HepG2 (cell line): Measurements from ENCODE around the gene EPB41L1. TPM values are rescaled to one million over a fixed set of nuclear protein-coding genes. Genes with fewer than 3 reads are reported as not detected.
A peak's percentile ranks its signal among the peaks of the same experiment; 100 is the strongest.

Experiments
- ARHGAP35 ChIP-seq: sonication (generic); formaldehyde crosslinking; IDR thresholded peaks from 2 replicates; pipeline ENCODE4 v1.9.0; 2022; ENCODE audit warnings: mild to moderate bottlenecking, inconsistent platforms, moderate library complexity, missing genetic modification reagents, borderline replicate concordance
- ARID2 ChIP-seq: sonication (generic); formaldehyde crosslinking; IDR thresholded peaks from 2 replicates; pipeline ENCODE4 v1.8.1; 2022; ENCODE audit warnings: mild to moderate bottlenecking, missing genetic modification reagents, borderline replicate concordance
- CBX2 ChIP-seq, 2 experiments: fragments of 200-600 bp in 1 of 2; sonication (generic); formaldehyde crosslinking in 1 of 2; IDR thresholded peaks; 2 replicates each; pipeline versions ENCODE4 v1.7.0 to v1.8.1; 2018 to 2022; ENCODE audit warnings: low read depth in 2 of 2, low read length in 1 of 2, mild to moderate bottlenecking in 1 of 2, missing genetic modification reagents in 1 of 2
- GTF2F1 ChIP-seq: fragments of 150-350 bp; IDR thresholded peaks from 2 replicates; pipeline ENCODE4 v1.6.1; 2014; ENCODE audit warnings: low read length
- RELA ChIP-seq: sonication (generic); formaldehyde crosslinking; IDR thresholded peaks from 2 replicates; pipeline ENCODE4 v1.4.0; 2020; ENCODE audit warnings: missing genetic modification reagents
- TOPORS ChIP-seq: sonication (generic); formaldehyde crosslinking; IDR thresholded peaks from 2 replicates; pipeline ENCODE4 v1.8.0; 2023; ENCODE audit warnings: mild to moderate bottlenecking, missing genetic modification reagents
- TP53 ChIP-seq: sonication (generic); formaldehyde crosslinking; conservative IDR thresholded peaks from 2 replicates; pipeline ENCODE4 v1.4.0; 2020; ENCODE audit warnings: missing genetic modification reagents
- ZMYM3 ChIP-seq: sonication (generic); formaldehyde crosslinking; IDR thresholded peaks from 2 replicates; pipeline ENCODE4 v1.5.1; 2020; ENCODE audit warnings: mild to moderate bottlenecking, missing genetic modification reagents
- ZNF121 ChIP-seq: sonication (generic); formaldehyde crosslinking; IDR thresholded peaks from 2 replicates; pipeline ENCODE4 v1.5.0; 2020; ENCODE audit warnings: mild to moderate bottlenecking, missing genetic modification reagents
- ZNF256 ChIP-seq: sonication (generic); formaldehyde crosslinking; conservative IDR thresholded peaks from 2 replicates; pipeline ENCODE4 v1.4.0; 2020; ENCODE audit warnings: missing genetic modification reagents
- ZNF326 ChIP-seq: sonication (generic); formaldehyde crosslinking; IDR thresholded peaks from 2 replicates; pipeline ENCODE4 v1.4.0; 2020; ENCODE audit warnings: missing genetic modification reagents, borderline replicate concordance
- ZNF567 ChIP-seq: sonication (generic); formaldehyde crosslinking; IDR thresholded peaks from 2 replicates; pipeline ENCODE4 v1.8.1; 2023; ENCODE audit warnings: mild to moderate bottlenecking, missing genetic modification reagents, borderline replicate concordance
- ZNF703 ChIP-seq: sonication (generic); formaldehyde crosslinking; IDR thresholded peaks from 2 replicates; pipeline ENCODE4 v1.5.1; 2020; ENCODE audit warnings: missing genetic modification reagents, mild to moderate bottlenecking, moderate library complexity, borderline replicate concordance
- ZNF75D ChIP-seq: sonication (generic); formaldehyde crosslinking; IDR thresholded peaks from 2 replicates; pipeline ENCODE4 v1.8.1; 2023; ENCODE audit warnings: missing genetic modification reagents, mild to moderate bottlenecking, borderline replicate concordance
- ZNF788 ChIP-seq: sonication (generic); formaldehyde crosslinking; IDR thresholded peaks from 2 replicates; pipeline ENCODE4 v1.5.0; 2020; ENCODE audit warnings: mild to moderate bottlenecking, missing genetic modification reagents, borderline replicate concordance
- polyA plus RNA-seq, 8 experiments: library from polyadenylated mRNA; depleted of rRNA in 3 of 8; stranded (reverse) in 7 of 8; unstranded in 1 of 8; fragments of >200 nt; fragmentation: Illumina TruSeq in 4 of 8; extraction: Trizol in 4 of 8; gene quantifications; 2 replicates each; pipeline versions ENCODE4 v1.2.1 to v1.2.3, GENCODE V29; 2011 to 2016; ENCODE audit warnings: low read depth in 4 of 8, missing spikeins in 1 of 8, mixed read lengths in 1 of 8; ENCODE audit not compliant: insufficient read depth in 1 of 8
- total RNA-seq, 5 experiments: library from RNA; depleted of rRNA; stranded (reverse); fragments of >200 nt; fragmentation: Illumina TruSeq; extraction: Trizol; gene quantifications; 2 replicates each; pipeline ENCODE4 v1.2.3, GENCODE V29; 2016; ENCODE audit warnings: low read depth in 1 of 5
- TF ChIP-seq, protein P1 (sequence below): sonication (generic); formaldehyde crosslinking; IDR thresholded peaks from 2 replicates; pipeline ENCODE4 v1.4.0; 2020; ENCODE audit warnings: missing genetic modification reagents, mild to moderate bottlenecking, borderline replicate concordance
- TF ChIP-seq, protein P2 (sequence below): IDR thresholded peaks from 2 replicates; pipeline ENCODE4 v1.4.0; 2020; ENCODE audit warnings: mild to moderate bottlenecking, missing genetic modification reagents
- TF ChIP-seq, protein P3 (sequence below): IDR thresholded peaks from 2 replicates; pipeline ENCODE4 v1.6.1; 2016; ENCODE audit warnings: low read depth

The EPB41L1 gene
- total and polyA plus RNA-seq, 2 of the 13 experiments (the other 11 are each of a cell fraction or from before 2014, with no cell fraction given) = 16.7 to 39.0 TPM

DNA sequence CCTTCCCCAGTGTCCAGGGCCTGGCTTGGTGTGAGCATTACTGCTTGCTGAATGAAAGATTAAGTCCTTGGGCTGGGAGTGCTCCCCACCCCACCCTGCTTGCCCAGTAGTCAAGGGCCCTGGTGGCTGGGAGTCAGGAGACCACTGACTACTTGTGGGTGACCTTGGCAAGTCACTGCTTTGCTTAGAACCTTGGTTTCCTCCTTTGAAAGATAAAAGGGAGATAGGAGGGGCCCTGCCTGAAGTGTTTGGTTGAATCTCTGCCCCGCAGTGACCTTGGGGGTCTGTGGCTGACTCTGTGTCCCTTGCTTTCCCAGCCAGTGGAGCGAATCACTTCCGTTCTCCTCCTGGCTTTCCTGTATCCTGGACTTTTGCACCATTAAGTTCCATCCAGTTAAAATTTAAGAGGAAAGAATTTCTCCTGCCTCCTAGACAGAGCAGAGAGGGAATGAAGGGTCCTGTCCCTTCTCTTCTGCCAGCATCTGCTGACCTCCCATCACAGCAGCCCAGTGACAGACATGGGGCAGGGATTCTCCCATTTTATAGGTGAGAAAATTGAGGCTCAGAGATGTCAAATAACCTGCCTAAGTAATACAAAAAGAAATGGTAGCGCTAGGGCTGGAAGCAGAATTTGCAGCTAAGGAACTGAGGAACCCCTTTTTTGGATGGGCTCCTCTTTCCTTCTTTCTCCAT lies 3.5 kb upstream of the EPB41L1 start (continued):
- TF ChIP-seq ZMYM3 = peak; percentile 97
- TF ChIP-seq, protein P1, sequence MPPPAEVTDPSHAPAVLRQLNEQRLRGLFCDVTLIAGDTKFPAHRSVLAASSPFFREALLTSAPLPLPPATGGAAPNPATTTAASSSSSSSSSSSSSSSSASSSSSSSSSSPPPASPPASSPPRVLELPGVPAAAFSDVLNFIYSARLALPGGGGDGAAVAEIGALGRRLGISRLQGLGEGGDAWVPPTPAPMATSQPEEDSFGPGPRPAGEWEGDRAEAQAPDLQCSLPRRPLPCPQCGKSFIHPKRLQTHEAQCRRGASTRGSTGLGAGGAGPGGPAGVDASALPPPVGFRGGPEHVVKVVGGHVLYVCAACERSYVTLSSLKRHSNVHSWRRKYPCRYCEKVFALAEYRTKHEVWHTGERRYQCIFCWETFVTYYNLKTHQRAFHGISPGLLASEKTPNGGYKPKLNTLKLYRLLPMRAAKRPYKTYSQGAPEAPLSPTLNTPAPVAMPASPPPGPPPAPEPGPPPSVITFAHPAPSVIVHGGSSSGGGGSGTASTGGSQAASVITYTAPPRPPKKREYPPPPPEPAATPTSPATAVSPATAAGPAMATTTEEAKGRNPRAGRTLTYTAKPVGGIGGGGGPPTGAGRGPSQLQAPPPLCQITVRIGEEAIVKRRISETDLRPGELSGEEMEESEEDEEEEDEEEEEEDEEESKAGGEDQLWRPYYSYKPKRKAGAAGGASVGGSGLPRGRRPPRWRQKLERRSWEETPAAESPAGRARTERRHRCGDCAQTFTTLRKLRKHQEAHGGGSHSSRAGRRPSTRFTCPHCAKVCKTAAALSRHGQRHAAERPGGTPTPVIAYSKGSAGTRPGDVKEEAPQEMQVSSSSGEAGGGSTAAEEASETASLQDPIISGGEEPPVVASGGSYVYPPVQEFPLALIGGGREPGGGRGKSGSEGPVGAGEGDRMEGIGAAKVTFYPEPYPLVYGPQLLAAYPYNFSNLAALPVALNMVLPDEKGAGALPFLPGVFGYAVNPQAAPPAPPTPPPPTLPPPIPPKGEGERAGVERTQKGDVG (CRISPR knock-in tag) = no peak
- no peak for TF ChIP-seq ZNF326 (CRISPR knock-in tag)
- TF ChIP-seq ZNF788 (CRISPR knock-in tag) = peak; percentile 74; the same call in 1 of the 2 replicates
- no peak for TF ChIP-seq TOPORS (CRISPR knock-in tag)
- TF ChIP-seq ZNF703 (CRISPR knock-in tag) = no peak
- no peak for TF ChIP-seq GTF2F1
- no peak for TF ChIP-seq ZNF256 (CRISPR knock-in tag)
- TF ChIP-seq, protein P2, sequence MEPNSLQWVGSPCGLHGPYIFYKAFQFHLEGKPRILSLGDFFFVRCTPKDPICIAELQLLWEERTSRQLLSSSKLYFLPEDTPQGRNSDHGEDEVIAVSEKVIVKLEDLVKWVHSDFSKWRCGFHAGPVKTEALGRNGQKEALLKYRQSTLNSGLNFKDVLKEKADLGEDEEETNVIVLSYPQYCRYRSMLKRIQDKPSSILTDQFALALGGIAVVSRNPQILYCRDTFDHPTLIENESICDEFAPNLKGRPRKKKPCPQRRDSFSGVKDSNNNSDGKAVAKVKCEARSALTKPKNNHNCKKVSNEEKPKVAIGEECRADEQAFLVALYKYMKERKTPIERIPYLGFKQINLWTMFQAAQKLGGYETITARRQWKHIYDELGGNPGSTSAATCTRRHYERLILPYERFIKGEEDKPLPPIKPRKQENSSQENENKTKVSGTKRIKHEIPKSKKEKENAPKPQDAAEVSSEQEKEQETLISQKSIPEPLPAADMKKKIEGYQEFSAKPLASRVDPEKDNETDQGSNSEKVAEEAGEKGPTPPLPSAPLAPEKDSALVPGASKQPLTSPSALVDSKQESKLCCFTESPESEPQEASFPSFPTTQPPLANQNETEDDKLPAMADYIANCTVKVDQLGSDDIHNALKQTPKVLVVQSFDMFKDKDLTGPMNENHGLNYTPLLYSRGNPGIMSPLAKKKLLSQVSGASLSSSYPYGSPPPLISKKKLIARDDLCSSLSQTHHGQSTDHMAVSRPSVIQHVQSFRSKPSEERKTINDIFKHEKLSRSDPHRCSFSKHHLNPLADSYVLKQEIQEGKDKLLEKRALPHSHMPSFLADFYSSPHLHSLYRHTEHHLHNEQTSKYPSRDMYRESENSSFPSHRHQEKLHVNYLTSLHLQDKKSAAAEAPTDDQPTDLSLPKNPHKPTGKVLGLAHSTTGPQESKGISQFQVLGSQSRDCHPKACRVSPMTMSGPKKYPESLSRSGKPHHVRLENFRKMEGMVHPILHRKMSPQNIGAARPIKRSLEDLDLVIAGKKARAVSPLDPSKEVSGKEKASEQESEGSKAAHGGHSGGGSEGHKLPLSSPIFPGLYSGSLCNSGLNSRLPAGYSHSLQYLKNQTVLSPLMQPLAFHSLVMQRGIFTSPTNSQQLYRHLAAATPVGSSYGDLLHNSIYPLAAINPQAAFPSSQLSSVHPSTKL (CRISPR knock-in tag) = peak; percentile 94
- TF ChIP-seq, protein P3, sequence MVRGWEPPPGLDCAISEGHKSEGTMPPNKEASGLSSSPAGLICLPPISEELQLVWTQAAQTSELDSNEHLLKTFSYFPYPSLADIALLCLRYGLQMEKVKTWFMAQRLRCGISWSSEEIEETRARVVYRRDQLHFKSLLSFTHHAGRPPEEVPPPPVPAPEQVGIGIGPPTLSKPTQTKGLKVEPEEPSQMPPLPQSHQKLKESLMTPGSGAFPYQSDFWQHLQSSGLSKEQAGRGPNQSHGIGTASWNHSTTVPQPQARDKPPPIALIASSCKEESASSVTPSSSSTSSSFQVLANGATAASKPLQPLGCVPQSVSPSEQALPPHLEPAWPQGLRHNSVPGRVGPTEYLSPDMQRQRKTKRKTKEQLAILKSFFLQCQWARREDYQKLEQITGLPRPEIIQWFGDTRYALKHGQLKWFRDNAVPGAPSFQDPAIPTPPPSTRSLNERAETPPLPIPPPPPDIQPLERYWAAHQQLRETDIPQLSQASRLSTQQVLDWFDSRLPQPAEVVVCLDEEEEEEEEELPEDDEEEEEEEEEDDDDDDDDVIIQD = no peak; the same call in 1 of the 2 replicates
- TF ChIP-seq TP53 (CRISPR knock-in tag) = no peak
- no peak for TF ChIP-seq CBX2 (IDR thresholded peaks at IDR 0.05; ENCODE audit: low read depth, low read length)
- TF ChIP-seq CBX2 (CRISPR knock-in tag; IDR thresholded peaks at IDR 0.05; ENCODE audit: low read depth) = no peak
- TF ChIP-seq ZNF121 (CRISPR knock-in tag) = 0 out of 2 replicates have a peak, but pooled peaks have one; percentile 23
- TF ChIP-seq ZNF75D (CRISPR knock-in tag) = no peak
- TF ChIP-seq ARID2 (CRISPR knock-in tag) = no peak
- TF ChIP-seq ZNF567 (CRISPR knock-in tag) = no peak
- no peak; the same call in 1 of the 2 replicates for TF ChIP-seq RELA (CRISPR knock-in tag)
- no peak for TF ChIP-seq ARHGAP35
